Spleen (tissue), 11 donors: ENCODE results near the gene AGK. TPM values are rescaled to one million over a fixed set of nuclear protein-coding genes. Genes with fewer than 3 reads are reported as not detected.

Experiments used
- DNase-seq: peaks from one replicate; pipeline ENCODE4 v3.0.0-alpha.2; 2020
- H3K27ac ChIP-seq, 8 donors: fragments of 200-600 bp; sonication (generic) in 7 of 8; 1 replicate in 4 of 8; 2 replicates in 4 of 8; pipeline versions ENCODE4 v1.5.0 to v1.8.0; 2016 to 2021; ENCODE audit warnings: inconsistent platforms in 4 of 8, mild to moderate bottlenecking in 4 of 8, moderate library complexity in 1 of 8
- H3K27me3 ChIP-seq, 7 donors: fragments of 200-600 bp; sonication (generic) in 6 of 7; replicated peaks in 1 of 7; 1 replicate in 4 of 7; 2 replicates in 3 of 7; pipeline versions ENCODE4 v1.5.0 to v1.8.0; 2016 to 2021; ENCODE audit warnings: inconsistent platforms in 3 of 7, mild to moderate bottlenecking in 1 of 7
- H3K36me3 ChIP-seq, 6 donors: fragments of 200-600 bp; sonication (generic) in 5 of 6; 1 replicate in 4 of 6; 2 replicates in 2 of 6; pipeline versions ENCODE4 v1.5.0 to v1.8.0; 2016 to 2021; ENCODE audit warnings: inconsistent platforms in 2 of 6
- H3K4me1 ChIP-seq, 6 donors: fragments of 200-600 bp; sonication (generic) in 5 of 6; 1 replicate in 3 of 6; 2 replicates in 3 of 6; pipeline versions ENCODE4 v1.5.0 to v1.8.0; 2016 to 2021; ENCODE audit warnings: inconsistent platforms in 3 of 6
- H3K4me3 ChIP-seq, 8 donors: fragments of 200-600 bp; sonication (generic) in 7 of 8; 1 replicate in 4 of 8; 2 replicates in 4 of 8; pipeline versions ENCODE4 v1.5.0 to v1.8.0; 2016 to 2021; ENCODE audit warnings: inconsistent platforms in 4 of 8, mild to moderate bottlenecking in 4 of 8, moderate library complexity in 2 of 8
- H3K9me3 ChIP-seq, 8 donors: fragments of 200-600 bp; sonication (generic) in 7 of 8; 1 replicate in 4 of 8; 2 replicates in 4 of 8; pipeline versions ENCODE4 v1.5.0 to v1.8.0; 2016 to 2021; ENCODE audit warnings: inconsistent platforms in 4 of 8
- POLR2A ChIP-seq, 3 donors: fragments of 450-650 bp; IDR thresholded peaks; one replicate each; pipeline ENCODE4 v1.5.1; 2017; ENCODE audit warnings: antibody characterized with exemption in 3 of 3, mild to moderate bottlenecking in 1 of 3
- POLR2AphosphoS5 ChIP-seq, 3 donors: sonication (generic); formaldehyde crosslinking; IDR thresholded peaks; one replicate each; pipeline ENCODE4 v1.5.1; 2017; ENCODE audit warnings: antibody characterized with exemption in 3 of 3
- WGBS, 5 donors: extraction: QIAGEN DNeasy Blood & Tissue Kit in 3 of 5; methylation state at CpG; one replicate each; pipeline versions ENCODE4 v1.1.5 to v1.1.7; 2013 to 2018; 5-methylcytosine and 5-hydroxymethylcytosine counted together
- intact Hi-C: fragments of 100-400 bp; cut with DNase I; formaldehyde crosslinking; loops from one replicate; pipeline ENCODE4 v1.15.0; 2023; ENCODE audit warnings: low total_unique reads
- polyA plus RNA-seq, 3 donors: library from polyadenylated mRNA; stranded (reverse); fragments of 200-250 nt; gene quantifications; one replicate each; pipeline ENCODE4 v1.2.1, GENCODE V29; 2013
- total RNA-seq, 7 donors: library from RNA; depleted of rRNA in 3 of 7; stranded (reverse); fragments of >200 nt in 3 of 7; fragmentation: NEBNext Ultra II Directional in 4 of 7; extraction: Animal tissue kit (Norgen Biotek cat#: 25700) in 4 of 7; gene quantifications; one replicate each; pipeline versions ENCODE4 v1.1.0 to v1.2.1, GENCODE V29; 2016 to 2021
- TF ChIP-seq, protein P1 (sequence below), 11 experiments: fragments of 200-600 bp in 7 of 11; fragments of 450-650 bp in 4 of 11; sonication (generic) in 4 of 11; IDR thresholded peaks in 8 of 11; conservative IDR thresholded peaks in 3 of 11; 1 replicate in 7 of 11; 2 replicates in 4 of 11; pipeline versions ENCODE4 v1.4.0 to v1.8.0; 2016 to 2021; ENCODE audit warnings: antibody characterized with exemption in 11 of 11, inconsistent platforms in 4 of 11, mild to moderate bottlenecking in 1 of 11
- donor health status: healthy with polysubstance abuse.
- donor health status: DM: no; HTN: no; CAD: no; lungs with moderate emphysema.
- donor health status: DM: no; HTN: no; CAD: no.
- donor health status: Bipolar disorder and iron deficiency.
- donor health status: healthy.
- donor health status: DM: no; HTN: no; CAD: no.
- donor health status: DM: yes; HTN: yes; CAD: no.

The AGK gene
- total and polyA plus RNA-seq, 10 donors: 11.0 to 35.5 (median 24.0) TPM

DNA sequence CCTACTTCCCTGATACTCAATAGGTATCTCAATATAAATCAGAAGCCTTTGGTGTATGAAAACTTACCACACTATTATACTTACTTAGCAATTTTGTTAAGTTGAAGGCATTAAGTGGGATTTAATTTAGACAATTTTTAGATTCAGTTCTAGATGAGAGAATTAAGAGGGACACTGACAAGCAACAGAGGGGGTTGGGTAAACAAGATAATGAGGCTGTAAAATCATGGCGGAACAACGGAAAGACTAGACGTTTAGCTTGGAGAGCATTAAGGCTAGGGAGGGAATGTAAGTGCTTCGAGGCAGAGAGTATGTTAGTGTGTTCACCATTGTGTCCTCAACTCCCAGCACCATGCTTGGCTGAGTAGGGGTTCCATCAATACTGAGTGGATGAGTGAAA is 79.4 kb downstream of the AGK start:
- H3K4me3 ChIP-seq: no peak overlapping the region
- DNase-seq: no peak
- peaks cover 0 to 45% (median 5%) of the 10 kb centered on the region in 6 donors for H3K36me3 ChIP-seq
- H3K9me3 ChIP-seq: no peaks in the 10 kb centered on the region
- H3K4me1 ChIP-seq: no peaks in the 10 kb centered on the region
- intact Hi-C loops: no loop called here
- TF ChIP-seq POLR2A (IDR thresholded peaks at IDR 0.05) (no peak), POLR2AphosphoS5 (IDR thresholded peaks at IDR 0.05) (no peak)
- TF ChIP-seq, protein P1, sequence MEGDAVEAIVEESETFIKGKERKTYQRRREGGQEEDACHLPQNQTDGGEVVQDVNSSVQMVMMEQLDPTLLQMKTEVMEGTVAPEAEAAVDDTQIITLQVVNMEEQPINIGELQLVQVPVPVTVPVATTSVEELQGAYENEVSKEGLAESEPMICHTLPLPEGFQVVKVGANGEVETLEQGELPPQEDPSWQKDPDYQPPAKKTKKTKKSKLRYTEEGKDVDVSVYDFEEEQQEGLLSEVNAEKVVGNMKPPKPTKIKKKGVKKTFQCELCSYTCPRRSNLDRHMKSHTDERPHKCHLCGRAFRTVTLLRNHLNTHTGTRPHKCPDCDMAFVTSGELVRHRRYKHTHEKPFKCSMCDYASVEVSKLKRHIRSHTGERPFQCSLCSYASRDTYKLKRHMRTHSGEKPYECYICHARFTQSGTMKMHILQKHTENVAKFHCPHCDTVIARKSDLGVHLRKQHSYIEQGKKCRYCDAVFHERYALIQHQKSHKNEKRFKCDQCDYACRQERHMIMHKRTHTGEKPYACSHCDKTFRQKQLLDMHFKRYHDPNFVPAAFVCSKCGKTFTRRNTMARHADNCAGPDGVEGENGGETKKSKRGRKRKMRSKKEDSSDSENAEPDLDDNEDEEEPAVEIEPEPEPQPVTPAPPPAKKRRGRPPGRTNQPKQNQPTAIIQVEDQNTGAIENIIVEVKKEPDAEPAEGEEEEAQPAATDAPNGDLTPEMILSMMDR (IDR thresholded peaks at IDR 0.05 in 8 of 11, conservative IDR thresholded peaks at IDR 0.05 in 3 of 11): no peak
- 94 to 98% (median 95%) methylated on average over 4 of the region's 4 CpGs for WGBS, 5 donors
- H3K27me3 ChIP-seq: no peaks in the 10 kb centered on the region
- no peak overlapping the region for H3K27ac ChIP-seq

DNA sequence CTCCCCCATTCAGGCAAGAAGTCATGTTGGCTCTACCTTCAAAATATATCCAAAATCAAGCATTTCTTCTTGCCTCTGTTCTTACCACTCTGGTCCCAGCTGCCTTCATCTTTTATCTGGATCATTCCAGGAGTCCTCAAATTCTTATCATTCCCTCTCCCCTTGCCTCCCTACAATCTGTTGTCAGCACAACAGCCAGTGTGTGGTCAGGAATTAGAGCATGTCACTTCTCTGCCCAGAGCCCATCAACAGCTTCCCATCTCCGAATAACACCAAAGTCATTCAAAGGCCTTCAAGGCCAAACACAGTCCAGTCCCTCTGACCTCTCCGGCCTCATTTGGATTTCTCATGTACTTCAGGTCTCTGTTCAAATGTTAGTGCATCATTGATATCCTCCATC is 80.3 kb downstream of the AGK start:
- H3K4me1 ChIP-seq: no peaks in the 10 kb centered on the region
- intact Hi-C loops: no loop called here
- WGBS, 5 donors: 94 to 100% (median 95%) methylated on average over 2 of the region's 2 CpGs

DNA sequence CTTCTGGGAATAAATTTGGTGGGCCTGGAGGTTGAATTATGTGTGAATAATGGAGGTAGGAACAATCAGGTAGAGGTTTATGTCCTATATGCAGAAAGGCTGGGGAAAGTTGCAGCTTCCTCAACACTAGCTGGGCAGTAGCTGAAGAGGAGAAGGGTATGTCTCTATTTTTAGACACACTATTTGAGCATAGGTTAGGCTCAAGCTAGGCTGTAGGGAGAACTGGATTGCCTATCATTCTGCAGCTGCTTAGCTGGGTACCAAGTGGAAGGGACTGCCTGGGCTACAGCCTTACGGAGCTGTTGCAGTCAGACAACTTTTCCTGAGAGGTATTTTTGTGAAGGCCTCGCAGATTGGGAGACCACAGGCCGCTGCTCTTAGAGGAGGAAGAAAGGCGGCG is 82.9 kb downstream of the AGK start:
- WGBS, 5 donors: 93 to 98% (median 96%) methylated on average over 5 of the region's 5 CpGs
- intact Hi-C loops: no loop called here
- Histone ChIP-seq H3K36me3 (peaks cover 0 to 43% (median 3%) of the 10 kb centered on the region in 6 donors), H3K27me3 (no peaks in the 10 kb centered on the region), H3K4me3 (no peak overlapping the region), H3K27ac (no peak overlapping the region), H3K9me3 (no peaks in the 10 kb centered on the region), H3K4me1 (no peaks in the 10 kb centered on the region)
- DNase-seq: no peak
- TF ChIP-seq, protein P1 (IDR thresholded peaks at IDR 0.05 in 8 of 11, conservative IDR thresholded peaks at IDR 0.05 in 3 of 11): no peak
- TF ChIP-seq POLR2AphosphoS5 (IDR thresholded peaks at IDR 0.05) (no peak), POLR2A (IDR thresholded peaks at IDR 0.05) (no peak)

More for the DNA sequence above, 80.3 kb downstream of the AGK start:
- TF ChIP-seq POLR2AphosphoS5 (IDR thresholded peaks at IDR 0.05) (no peak), POLR2A (IDR thresholded peaks at IDR 0.05) (no peak)
- TF ChIP-seq, protein P1 (IDR thresholded peaks at IDR 0.05 in 8 of 11, conservative IDR thresholded peaks at IDR 0.05 in 3 of 11): no peak
- Histone ChIP-seq H3K36me3 (peaks cover 0 to 47% (median 5%) of the 10 kb centered on the region in 6 donors), H3K27me3 (no peaks in the 10 kb centered on the region), H3K9me3 (no peaks in the 10 kb centered on the region), H3K27ac (no peak overlapping the region), H3K4me3 (no peak overlapping the region)
- no peak for DNase-seq

DNA sequence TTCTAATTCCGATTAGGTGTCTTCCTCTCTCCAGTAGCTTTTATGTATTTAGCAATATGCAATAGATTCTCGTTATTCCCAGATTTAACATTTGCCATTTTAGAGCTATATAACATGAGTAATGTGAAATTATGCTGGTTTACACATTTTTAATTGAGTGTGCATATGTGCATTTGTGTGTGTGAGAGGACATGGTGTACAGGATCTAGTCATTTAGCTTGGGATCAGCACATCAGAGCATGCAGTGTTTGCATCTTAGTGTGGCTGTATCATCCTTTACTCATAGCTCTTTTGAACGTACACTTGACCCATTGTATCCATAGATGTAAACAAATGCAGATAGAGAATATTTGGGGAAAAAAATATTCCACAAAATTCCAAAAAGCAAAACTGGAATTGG is 84.8 kb downstream of the AGK start:
- Histone ChIP-seq H3K9me3 (no peaks in the 10 kb centered on the region), H3K4me1 (no peaks in the 10 kb centered on the region), H3K27ac (no peak overlapping the region), H3K36me3 (peaks cover 0 to 52% (median 5%) of the 10 kb centered on the region in 6 donors), H3K4me3 (no peak overlapping the region), H3K27me3 (no peaks in the 10 kb centered on the region)
- no peak for DNase-seq
- WGBS, 5 donors: 94 to 99% (median 95%) methylated on average over 3 of the region's 3 CpGs
- intact Hi-C loops: no loop called here
- TF ChIP-seq POLR2A (IDR thresholded peaks at IDR 0.05): no peak
- TF ChIP-seq, protein P1 (IDR thresholded peaks at IDR 0.05 in 8 of 11, conservative IDR thresholded peaks at IDR 0.05 in 3 of 11): no peak
- no peak for TF ChIP-seq POLR2AphosphoS5 (IDR thresholded peaks at IDR 0.05)
